Hepatocyte (in vitro differentiated cells): ENCODE results near the gene APOL4.

Source experiments
- EZH2 ChIP-seq: fragments of 200-600 bp; sonication (generic); IDR thresholded peaks from 2 replicates; pipeline ENCODE4 v1.6.1; 2016; ENCODE audit warnings: antibody characterized with exemption, mild to moderate bottlenecking, borderline replicate concordance
- EZH2phosphoT487 ChIP-seq: fragments of 200-600 bp; sonication (generic); IDR thresholded peaks from one replicate; pipeline ENCODE4 v1.6.1; 2018; ENCODE audit warnings: antibody characterized with exemption, mild to moderate bottlenecking, low read depth, moderate library complexity; ENCODE audit not compliant: unreplicated experiment, severe bottlenecking
- TF ChIP-seq, protein P1 (sequence below): fragments of 200-600 bp; sonication (generic); IDR thresholded peaks from 2 replicates; pipeline ENCODE4 v1.5.1; 2016; ENCODE audit warnings: antibody characterized with exemption, mild to moderate bottlenecking; ENCODE audit not compliant: poor library complexity

DNA sequence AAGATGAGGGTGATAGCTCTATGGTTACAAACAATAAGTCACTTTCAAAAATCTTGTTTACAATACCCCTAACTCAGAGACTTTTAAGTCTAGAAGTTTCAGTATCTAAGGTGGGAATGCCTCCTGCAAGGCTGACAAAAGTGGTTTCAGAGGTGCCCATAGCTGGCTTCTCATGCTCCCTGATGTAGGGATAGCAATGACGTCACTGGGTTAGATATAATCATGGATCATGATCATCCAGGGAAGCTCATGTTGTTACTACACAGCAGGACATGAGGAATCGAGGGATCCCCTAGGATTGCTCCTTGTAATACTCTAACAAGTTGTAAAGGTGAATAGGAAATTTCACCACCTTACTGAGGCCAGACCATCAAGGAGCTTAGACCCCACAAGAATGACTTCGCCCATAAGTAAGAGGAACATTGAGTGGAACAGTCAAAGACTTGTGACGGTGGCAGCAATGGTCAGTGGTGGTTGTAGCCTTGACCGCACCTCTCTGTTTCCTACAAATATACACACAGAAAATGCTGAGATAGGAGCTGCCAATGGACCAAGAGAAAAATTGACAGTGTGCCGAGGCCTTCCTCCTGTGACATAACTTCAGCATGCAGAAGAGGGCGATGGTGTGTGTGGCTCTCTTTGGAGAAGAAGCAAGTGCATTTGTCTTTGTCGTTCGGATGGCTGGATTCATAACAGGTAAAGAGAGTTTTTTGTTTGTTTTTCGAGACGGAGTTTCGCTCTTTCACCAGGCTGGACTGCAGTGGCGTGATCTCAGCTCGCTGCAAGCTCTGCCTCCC lies 15.6 kb downstream of the APOL4 start:
- TF ChIP-seq, protein P1, sequence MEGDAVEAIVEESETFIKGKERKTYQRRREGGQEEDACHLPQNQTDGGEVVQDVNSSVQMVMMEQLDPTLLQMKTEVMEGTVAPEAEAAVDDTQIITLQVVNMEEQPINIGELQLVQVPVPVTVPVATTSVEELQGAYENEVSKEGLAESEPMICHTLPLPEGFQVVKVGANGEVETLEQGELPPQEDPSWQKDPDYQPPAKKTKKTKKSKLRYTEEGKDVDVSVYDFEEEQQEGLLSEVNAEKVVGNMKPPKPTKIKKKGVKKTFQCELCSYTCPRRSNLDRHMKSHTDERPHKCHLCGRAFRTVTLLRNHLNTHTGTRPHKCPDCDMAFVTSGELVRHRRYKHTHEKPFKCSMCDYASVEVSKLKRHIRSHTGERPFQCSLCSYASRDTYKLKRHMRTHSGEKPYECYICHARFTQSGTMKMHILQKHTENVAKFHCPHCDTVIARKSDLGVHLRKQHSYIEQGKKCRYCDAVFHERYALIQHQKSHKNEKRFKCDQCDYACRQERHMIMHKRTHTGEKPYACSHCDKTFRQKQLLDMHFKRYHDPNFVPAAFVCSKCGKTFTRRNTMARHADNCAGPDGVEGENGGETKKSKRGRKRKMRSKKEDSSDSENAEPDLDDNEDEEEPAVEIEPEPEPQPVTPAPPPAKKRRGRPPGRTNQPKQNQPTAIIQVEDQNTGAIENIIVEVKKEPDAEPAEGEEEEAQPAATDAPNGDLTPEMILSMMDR, result no peak
- TF ChIP-seq EZH2 (no peak), EZH2phosphoT487 (no peak)
